ENCODE results near the gene PTN. TPM values are rescaled to one million over a fixed set of nuclear protein-coding genes. Genes with fewer than 3 reads are reported as not detected.
"Not testable (repeated sequence)": the region's sequence is repeated elsewhere in the genome, so short reads cannot be mapped to it uniquely, and the experiment has no call there.

The PTN gene
- total RNA-seq, 1 donor from 2014 or later = 21.6 TPM

DNA sequence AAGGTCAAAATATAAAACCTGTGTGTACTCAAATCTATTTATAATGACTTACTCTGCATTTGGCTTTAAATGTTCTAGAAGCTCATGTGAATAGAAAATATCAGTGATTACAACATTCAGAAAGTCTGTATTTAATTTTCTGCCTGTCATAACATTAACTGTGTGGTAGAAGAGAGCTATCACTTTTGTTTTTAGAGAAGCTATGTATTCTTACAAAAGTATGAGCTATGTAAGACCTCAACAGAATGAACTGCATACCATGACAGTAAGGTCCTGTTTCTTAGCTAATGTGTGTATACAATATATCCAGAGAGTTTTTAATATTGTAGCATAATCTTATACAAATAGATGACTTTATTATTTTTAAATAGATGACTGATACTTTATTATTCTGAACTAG is 61.5 kb downstream of the PTN start:
- ATAC-seq (no peak), DNase-seq (ENCODE audit: missing footprints) (no peak)
- intact Hi-C loops (cut with DNase I) = no loop called here

DNA sequence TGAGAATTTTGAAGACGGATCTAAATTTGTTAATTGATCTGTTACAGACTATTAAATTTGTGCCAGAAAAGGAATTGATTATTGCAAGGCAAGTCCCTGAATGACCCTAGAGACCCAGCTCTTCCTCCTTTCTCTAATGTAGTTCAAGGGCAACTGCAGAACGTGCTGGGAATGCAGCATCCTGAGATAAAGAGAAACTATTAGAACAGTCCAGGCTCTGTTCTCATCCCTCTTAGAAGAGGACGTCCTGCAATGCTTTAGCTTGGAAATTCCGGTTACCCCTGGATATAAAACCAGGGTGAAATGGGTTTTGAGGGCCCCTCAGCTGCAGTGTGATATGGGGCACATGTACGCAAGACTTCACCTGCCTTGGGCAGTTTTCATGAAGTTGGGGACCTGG is 67.3 kb downstream of the PTN start:
- ATAC-seq (no peak), DNase-seq (ENCODE audit: missing footprints) (no peak)
- intact Hi-C loops (cut with DNase I) = no loop called here

DNA sequence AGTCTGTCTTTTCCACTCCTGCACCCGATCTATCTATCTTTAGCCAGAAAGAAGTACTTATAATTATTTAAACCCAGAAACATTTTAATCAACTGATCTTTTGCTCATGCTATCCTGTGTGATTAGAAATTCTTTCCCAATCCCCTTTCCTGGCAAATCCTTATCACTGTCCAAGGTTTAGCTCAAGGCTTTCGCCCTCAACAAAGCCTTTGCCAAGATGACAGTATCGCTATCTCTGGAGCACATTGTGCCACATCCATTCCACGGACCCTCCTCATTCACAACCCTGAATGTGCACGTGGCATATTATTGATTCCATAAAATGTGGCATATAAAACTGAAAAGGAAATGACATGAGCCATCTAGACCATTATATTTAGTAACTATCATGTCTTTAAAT is 71.3 kb downstream of the PTN start:
- ATAC-seq (no peak), DNase-seq (ENCODE audit: missing footprints) (no peak)
- intact Hi-C loops (cut with DNase I) = no loop called here

GRCh38 chr7:137269240-137269639 is 74.3 kb downstream of the PTN start:
- DNase-seq (ENCODE audit: missing footprints) (no peak), ATAC-seq (no peak)
- intact Hi-C loops (cut with DNase I) = no loop called here

GRCh38 chr7:137268001-137268865 is 75.3 kb downstream of the PTN start:
- ATAC-seq; DNase-seq (ENCODE audit: missing footprints); intact Hi-C loops (cut with DNase I): not testable (repeated sequence)

DNA sequence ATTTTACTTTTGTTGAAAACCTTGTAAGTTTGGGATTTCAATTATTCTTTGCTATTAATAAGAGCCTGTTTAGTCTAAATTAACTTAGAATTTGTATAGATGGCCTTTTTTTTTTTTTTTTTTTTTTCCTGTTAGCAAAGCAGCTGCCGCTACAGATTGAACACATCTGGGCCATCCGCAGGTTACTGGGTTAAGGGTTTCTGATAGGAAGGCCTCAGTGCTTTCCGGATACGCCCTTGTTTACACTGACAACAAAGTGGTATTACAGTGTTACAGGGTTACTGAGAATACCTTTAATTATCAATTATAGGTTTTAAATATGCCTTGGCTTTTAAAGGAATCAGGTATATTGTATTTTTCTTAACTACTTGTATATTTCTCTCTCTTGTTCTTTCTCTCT is 76.8 kb downstream of the PTN start:
- DNase-seq (ENCODE audit: missing footprints) = no peak
- ATAC-seq = no peak
- intact Hi-C loops (cut with DNase I) = no loop called here

DNA sequence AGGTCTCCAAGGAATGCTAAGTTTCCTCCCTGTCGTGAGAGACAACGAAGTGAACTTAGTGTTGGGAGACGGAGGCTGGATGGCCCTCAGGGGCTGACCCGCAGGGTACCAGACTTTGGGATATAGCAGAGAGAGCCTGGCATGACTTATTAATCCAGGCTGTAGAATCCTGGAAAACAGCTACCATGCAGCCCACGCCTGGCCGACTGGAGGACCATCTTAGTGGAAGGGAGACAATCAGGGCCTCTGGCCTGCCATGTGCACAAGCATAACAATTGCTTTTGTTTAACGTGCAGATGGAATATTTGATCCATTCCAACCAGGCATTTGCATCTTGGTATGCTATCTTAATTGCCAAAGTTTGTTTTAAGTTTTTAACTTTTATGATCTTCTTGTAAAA is 78.1 kb downstream of the PTN start:
- intact Hi-C loops (cut with DNase I); DNase-seq (ENCODE audit: missing footprints); ATAC-seq: not testable (repeated sequence)

DNA sequence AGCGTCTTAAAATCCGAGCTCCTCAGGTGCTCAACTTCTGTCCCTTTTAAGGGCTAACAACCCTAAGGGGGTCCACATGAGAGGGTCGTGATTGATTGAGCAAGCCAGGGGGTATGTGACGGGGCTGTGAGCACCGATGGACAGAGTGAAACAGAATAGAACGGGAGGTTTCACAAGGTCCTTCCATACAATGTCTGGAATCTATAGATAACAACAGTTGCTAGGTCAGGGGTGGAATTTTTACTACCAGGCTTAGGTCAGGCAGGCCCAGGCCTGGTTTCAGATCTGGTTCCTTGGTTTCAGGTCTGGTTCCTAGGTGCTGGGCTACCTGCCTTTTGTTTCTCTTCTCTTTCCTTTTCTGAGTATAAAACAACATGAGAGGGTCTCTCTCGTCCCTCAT is 80.9 kb downstream of the PTN start:
- intact Hi-C loops (cut with DNase I) = no loop called here
- no peak for DNase-seq (ENCODE audit: missing footprints)
- no peak for ATAC-seq

DNA sequence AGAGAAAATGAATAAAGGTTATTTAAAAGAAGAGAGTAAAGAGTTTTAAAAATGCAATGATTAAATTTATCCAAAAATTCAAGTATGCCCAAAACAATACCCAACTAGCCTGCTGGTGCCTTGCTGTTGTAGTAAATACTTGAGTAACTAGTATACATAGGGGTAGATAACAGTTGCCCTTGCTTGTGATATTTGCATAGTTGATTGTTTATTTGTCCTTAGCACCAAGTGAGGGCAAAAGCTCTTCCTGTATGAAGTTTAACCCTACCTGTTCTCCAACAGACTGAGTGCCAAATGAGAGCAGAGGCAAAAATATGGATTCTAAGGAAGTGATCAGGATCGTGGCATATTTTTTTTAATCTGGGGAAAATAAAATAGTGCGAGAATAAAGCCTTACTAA is 85.0 kb downstream of the PTN start:
- intact Hi-C loops (cut with DNase I) = no loop called here
- DNase-seq (ENCODE audit: missing footprints) (no peak), ATAC-seq (no peak)

DNA sequence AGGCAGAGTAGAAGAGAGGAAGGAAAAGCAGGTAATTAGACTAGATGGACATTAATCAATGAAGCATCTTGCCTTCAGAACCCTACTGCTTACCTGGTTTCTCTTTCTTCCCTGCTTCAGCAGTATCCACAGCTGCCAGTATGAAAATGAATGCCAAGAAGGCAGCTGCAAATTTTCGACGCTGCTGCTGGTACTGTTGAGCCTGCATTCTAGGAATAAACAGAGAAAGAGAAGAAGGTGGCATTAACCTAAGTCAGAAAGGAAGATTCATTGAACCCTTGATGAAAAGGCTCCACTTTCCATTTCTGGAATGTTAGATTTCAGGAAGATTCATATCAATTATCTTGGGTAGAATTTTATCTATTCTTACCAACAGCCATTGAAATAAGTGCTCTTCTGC is 88.8 kb downstream of the PTN start:
- DNase-seq (ENCODE audit: missing footprints) (no peak), ATAC-seq (no peak)
- intact Hi-C loops (cut with DNase I) = no loop called here

DNA sequence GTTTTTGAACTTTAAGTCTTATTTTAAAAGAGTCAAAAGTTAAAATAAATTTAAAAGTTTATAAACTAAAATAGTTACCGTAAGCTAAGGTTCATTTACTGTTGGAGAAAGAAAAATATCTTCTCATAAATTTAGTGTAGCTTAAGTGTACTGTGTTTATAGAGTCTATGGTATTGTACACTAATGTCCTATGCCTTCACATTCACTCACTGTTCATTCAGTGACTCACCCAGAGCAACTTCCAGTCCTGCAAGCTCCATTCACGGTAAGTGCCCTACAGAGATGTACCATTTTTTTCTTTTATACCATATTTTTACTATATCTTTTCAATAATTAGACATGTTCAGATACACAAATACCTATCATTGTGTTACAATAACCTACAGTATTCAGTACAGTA is 97.6 kb downstream of the PTN start:
- DNase-seq (ENCODE audit: missing footprints) (no peak), ATAC-seq (no peak)
- intact Hi-C loops (cut with DNase I) = no loop called here

DNA sequence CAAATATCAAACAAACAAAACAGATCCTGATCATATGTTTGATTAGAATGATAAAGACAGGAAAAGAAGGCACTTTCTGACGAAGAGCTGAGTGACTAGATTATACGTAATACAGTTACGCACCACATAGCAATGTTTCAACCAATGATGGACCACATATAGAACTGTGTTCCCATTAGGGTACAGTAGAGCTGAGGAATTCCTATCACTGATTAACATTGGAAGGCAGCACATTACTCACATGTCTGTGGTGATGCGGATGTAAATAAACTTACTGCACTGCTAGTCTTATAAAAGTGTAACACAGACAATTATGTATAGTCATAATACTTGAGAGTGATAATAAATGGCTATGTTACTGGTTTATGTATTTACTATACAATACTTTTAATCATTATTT is 98.3 kb downstream of the PTN start:
- DNase-seq (ENCODE audit: missing footprints) = no peak
- ATAC-seq = no peak
- intact Hi-C loops (cut with DNase I) = no loop called here

DNA sequence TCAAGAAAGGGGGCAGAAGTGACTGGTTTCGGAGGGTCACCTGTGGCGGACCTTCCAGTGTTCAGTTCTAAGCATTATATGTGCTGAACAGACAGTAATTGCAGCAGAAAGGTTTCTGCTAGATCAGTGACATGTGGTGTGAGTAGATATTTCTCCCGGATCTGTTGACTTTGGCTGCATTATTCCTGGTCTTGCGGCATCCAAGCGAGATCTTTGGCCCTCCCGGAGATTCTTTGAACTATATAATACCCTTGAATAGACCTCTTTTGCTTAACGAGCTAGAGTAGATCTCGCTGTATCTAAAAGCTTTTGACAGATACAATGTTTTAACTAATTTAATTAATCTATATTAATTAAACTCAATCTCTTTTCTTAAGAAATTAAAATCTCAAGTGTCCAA is 99.8 kb downstream of the PTN start:
- DNase-seq (ENCODE audit: missing footprints) (no peak), ATAC-seq (peak; percentile 44)
- intact Hi-C loops (cut with DNase I) = no loop called here

GRCh38 chr7:137242616-137243015 is 100.9 kb downstream of the PTN start:
- DNase-seq (ENCODE audit: missing footprints) (no peak), ATAC-seq (no peak)
- intact Hi-C loops (cut with DNase I) = no loop called here

GRCh38 chr7:137241655-137242360 is 101.7 kb downstream of the PTN start:
- DNase-seq (ENCODE audit: missing footprints) = no peak
- ATAC-seq = no peak
- intact Hi-C loops (cut with DNase I) = no loop called here

DNA sequence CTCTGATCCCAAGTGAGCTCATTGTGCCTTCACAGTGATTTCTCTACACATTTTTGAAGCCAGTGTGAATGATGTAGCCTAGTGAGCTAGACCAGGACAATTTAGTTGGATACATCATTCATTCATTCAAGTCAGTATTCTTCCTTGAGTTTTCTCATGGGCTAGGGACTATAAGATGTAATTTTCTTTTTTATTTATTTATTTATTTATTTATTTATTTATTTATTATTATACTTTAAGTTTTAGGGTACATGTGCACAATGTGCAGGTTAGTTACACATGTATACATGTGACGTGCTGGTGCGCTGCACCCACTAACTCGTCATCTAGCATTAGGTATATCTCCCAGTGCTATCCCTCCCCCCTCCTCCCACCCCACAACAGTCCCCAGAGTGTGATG is 104.3 kb downstream of the PTN start:
- ATAC-seq; intact Hi-C loops (cut with DNase I); DNase-seq (ENCODE audit: missing footprints): not testable (repeated sequence)

GRCh38 chr7:137235434-137235833 is 108.1 kb downstream of the PTN start:
- intact Hi-C loops (cut with DNase I) = no loop called here
- DNase-seq (ENCODE audit: missing footprints) = no peak
- no peak for ATAC-seq

DNA sequence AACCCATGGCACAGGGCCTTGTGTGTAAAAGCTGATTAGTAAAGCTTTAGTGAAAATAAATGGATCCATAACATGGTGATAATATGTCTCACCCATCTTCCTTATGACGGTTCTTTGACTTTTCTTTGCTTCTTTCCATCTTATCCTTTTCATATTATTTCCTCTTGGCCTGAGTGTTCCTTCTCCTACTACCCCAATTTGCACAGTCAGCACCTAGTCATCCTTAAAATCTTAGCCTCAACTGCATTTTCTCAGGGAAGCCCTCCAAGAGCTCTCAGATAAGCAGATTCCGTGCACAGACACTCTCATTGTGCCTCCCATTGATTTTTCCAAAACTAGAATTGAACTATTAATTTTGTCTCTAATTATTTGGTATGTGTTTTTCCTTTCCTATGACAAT is 112.4 kb downstream of the PTN start:
- no peak for DNase-seq (ENCODE audit: missing footprints)
- no peak for ATAC-seq
- intact Hi-C loops (cut with DNase I) = no loop called here

DNA sequence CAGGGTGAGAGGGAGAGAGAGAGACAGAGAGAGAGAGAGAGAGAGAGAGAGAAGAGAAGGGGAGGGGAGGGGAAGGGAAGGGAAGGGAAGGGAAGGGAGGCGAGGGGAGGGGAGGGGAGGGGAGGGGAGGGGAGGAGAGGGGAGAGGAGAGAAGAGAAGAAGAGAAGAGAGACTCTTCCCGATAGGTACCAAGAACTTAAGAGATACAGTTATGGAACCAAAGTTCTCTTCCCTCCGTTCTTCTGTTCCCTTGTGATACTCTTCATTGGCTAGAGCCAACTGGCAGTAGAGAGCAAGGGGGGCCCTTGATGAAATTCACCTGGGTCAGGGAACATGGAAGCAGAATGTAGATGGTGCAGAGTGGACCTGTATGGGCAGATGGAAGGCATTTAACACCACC is 122.1 kb downstream of the PTN start:
- intact Hi-C loops (cut with DNase I) = no loop called here
- DNase-seq (ENCODE audit: missing footprints) (no peak), ATAC-seq (no peak)

GRCh38 chr7:137213744-137214143 is 129.8 kb downstream of the PTN start:
- ATAC-seq (no peak), DNase-seq (ENCODE audit: missing footprints) (no peak)
- intact Hi-C loops (cut with DNase I) = no loop called here
